ENCODE measurements around the gene SMAD3. TPM values are rescaled to one million over a fixed set of nuclear protein-coding genes. Genes with fewer than 3 reads are reported as not detected.

The SMAD3 gene
- total RNA-seq, 2 experiments from 2014 or later = 41.2 to 77.8 TPM

DNA sequence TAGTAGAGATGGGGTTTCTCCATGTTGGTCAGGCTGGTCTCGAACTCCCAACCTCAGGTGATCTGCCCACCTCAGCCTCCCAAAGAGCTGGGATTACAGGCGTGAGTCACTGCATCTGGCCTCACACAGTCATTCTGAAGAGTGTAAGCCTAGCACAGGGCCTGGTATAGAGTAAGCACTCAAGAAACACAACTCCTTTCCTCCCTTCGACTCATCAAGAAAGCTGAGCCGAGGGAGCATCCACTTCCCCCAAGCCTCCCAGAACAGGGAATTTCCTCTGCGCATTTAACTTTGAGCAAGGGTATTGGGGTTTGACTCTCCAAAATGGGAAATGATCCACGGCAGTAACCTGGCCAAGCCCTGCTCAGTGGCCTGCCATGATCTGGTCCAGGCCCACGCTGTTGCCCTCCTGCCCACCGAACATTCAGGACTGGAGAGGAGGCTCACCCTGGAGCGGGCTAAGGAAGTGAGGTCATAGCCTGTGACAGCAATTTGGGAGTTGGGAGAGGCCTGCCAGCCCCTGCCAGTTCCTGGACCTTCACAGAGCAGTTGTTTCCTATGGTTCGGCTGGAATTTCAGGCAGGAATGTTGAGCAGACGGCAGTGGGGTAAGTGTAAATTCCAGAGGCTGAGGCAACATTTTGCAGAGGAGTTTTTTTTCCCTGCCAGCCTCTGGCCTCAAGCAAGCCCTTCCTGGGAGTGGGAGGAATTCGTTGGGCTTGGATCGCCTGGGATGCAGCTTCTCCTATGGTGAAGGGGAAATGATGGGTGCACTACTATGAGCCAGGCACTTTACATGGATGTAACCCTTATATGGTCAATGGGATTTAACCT, 21.2 kb upstream of the SMAD3 start:
- Histone ChIP-seq H3K4me1 (ENCODE audit: insufficient read depth, low read length, poor library complexity, severe bottlenecking) (peaks cover 6% of the 10 kb centered on the region), H3K4me2 (ENCODE audit: low read length) (no peak overlapping the region), H4K20me1 (ENCODE audit: insufficient read depth, low read length) (no peaks in the 10 kb centered on the region), H2AFZ (ENCODE audit: low read length) (no peak overlapping the region), H3K9me3 (ENCODE audit: low read length) (no peaks in the 10 kb centered on the region), H3K27ac (ENCODE audit: low read depth, low read length, poor library complexity, severe bottlenecking) (no peak overlapping the region), H3K36me3 (ENCODE audit: insufficient read depth, low read length) (no peaks in the 10 kb centered on the region), H3K79me2 (ENCODE audit: insufficient read depth, low read depth, low read length) (no peaks in the 10 kb centered on the region), H3K9me2 (ENCODE audit: insufficient read depth, low read length) (no peaks in the 10 kb centered on the region), H3K4me3 (ENCODE audit: low read depth, low read length, poor library complexity, severe bottlenecking) (no peak overlapping the region)
- TF ChIP-seq EZH2phosphoT487 (IDR thresholded peaks at IDR 0.05; ENCODE audit: borderline replicate concordance, low read depth, low read length) = no peak
- TF ChIP-seq, protein P1, sequence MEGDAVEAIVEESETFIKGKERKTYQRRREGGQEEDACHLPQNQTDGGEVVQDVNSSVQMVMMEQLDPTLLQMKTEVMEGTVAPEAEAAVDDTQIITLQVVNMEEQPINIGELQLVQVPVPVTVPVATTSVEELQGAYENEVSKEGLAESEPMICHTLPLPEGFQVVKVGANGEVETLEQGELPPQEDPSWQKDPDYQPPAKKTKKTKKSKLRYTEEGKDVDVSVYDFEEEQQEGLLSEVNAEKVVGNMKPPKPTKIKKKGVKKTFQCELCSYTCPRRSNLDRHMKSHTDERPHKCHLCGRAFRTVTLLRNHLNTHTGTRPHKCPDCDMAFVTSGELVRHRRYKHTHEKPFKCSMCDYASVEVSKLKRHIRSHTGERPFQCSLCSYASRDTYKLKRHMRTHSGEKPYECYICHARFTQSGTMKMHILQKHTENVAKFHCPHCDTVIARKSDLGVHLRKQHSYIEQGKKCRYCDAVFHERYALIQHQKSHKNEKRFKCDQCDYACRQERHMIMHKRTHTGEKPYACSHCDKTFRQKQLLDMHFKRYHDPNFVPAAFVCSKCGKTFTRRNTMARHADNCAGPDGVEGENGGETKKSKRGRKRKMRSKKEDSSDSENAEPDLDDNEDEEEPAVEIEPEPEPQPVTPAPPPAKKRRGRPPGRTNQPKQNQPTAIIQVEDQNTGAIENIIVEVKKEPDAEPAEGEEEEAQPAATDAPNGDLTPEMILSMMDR (conservative IDR thresholded peaks at IDR 0.05; ENCODE audit: low read length) = no peak
- intact Hi-C loops (cut with micrococcal nuclease; ENCODE audit: unreplicated experiment) = no loop called here
- ChIA-PET POLR2A (interaction anchor here (0.7 to 1.5 kb wide), 2 partner anchors 16 to 362 kb away, joined by 3 to 8 read pairs; no protein-coding TSS in a partner anchor), CTCF (ENCODE audit: unreplicated experiment) (no interaction called here)
- BruUV-seq (replicated peaks) = no TSS peak
- no peak for DNase-seq (ENCODE audit: low spot score)

DNA sequence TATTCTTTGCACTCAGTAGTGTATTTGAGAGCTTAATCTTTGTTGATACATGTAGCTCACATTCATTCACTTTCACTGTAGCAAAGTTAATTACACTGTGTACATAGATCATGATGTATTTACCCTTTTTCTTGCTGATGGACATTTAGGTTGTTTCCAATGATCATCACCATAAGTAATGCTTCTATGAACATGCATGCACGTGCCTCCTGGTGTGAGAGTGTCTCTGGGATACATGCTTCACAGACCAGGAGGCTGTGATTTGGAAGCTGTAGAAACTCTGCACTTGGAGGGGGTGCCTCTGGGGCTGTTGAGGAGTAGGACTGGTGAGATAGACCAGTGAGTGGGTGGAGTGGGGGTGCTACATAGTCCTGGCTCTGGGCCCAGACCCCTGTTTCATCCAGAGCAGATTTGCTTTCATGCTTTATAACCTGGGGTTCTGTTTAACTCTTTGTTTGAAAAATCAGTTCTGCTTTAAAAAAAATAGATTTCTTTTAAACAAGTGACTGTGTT, 18.2 kb upstream of the SMAD3 start:
- ChIA-PET POLR2A (interaction anchor here (0.7 to 1.3 kb wide), 2 partner anchors 21 to 264 kb away, joined by 3 to 4 read pairs; no protein-coding TSS in a partner anchor), CTCF (ENCODE audit: unreplicated experiment) (no interaction called here)
- BruUV-seq (replicated peaks) = no TSS peak
- Histone ChIP-seq H3K4me3 (ENCODE audit: low read depth, low read length, poor library complexity, severe bottlenecking) (no peak overlapping the region), H4K20me1 (ENCODE audit: insufficient read depth, low read length) (no peaks in the 10 kb centered on the region), H2AFZ (ENCODE audit: low read length) (no peak overlapping the region), H3K9me2 (ENCODE audit: insufficient read depth, low read length) (no peaks in the 10 kb centered on the region), H3K4me1 (ENCODE audit: insufficient read depth, low read length, poor library complexity, severe bottlenecking) (peaks cover 24% of the 10 kb centered on the region), H3K27ac (ENCODE audit: low read depth, low read length, poor library complexity, severe bottlenecking) (no peak overlapping the region), H3K79me2 (ENCODE audit: insufficient read depth, low read depth, low read length) (no peaks in the 10 kb centered on the region), H3K36me3 (ENCODE audit: insufficient read depth, low read length) (no peaks in the 10 kb centered on the region), H3K4me2 (ENCODE audit: low read length) (no peak overlapping the region), H3K9me3 (ENCODE audit: low read length) (no peaks in the 10 kb centered on the region)
- intact Hi-C loops (cut with micrococcal nuclease; ENCODE audit: unreplicated experiment) = no loop called here
- DNase-seq (ENCODE audit: low spot score) = no peak
- TF ChIP-seq EZH2phosphoT487 (IDR thresholded peaks at IDR 0.05; ENCODE audit: borderline replicate concordance, low read depth, low read length) = no peak
- TF ChIP-seq, protein P1 (conservative IDR thresholded peaks at IDR 0.05; ENCODE audit: low read length) = no peak
